ENCODE data around the gene OGT.

DNA sequence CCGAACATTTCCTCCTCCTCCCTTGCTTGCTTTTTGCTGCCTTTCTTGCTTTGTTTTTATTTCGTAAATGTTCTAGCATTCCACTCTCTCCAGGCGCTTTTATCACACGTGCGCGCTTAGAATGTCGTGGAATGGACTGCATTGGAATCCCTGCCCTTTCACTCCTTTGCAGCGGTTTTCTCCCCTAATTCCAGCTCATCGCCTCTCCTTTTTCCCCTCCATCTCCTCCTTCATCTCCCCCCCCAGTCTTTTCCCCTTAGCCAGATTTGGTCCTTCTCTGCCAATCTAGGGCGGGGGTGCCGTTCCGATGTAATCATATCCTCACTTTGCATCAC is 579 bp downstream of the OGT start:
- TF ChIP-seq CTCF (conservative IDR thresholded peaks at IDR 0.05; ENCODE audit: low read depth, low read length) = no peak
- TF ChIP-seq EZH2 (IDR thresholded peaks at IDR 0.05; ENCODE audit: borderline replicate concordance, low read depth, low read length, poor library complexity, severe bottlenecking) = no peak
